Progenitor cell of endocrine pancreas (in vitro differentiated cells): ENCODE measurements around the gene STARD9. TPM values are rescaled to one million over a fixed set of nuclear protein-coding genes. Genes with fewer than 3 reads are reported as not detected.

ENCODE experiments used
- DNase-seq: peaks from one replicate; pipeline ENCODE4 v3.0.0; 2021; ENCODE audit warnings: low spot score; ENCODE audit not compliant: unreplicated experiment
- H3K27ac Mint-ChIP-seq: 2 replicates; pipeline ENCODE4 v1.8.0; 2021; ENCODE audit warnings: mild to moderate bottlenecking, moderate library complexity, mixed read lengths
- H3K27me3 Mint-ChIP-seq: 2 replicates; pipeline ENCODE4 v1.8.0; 2021; ENCODE audit warnings: mixed read lengths
- H3K36me3 Mint-ChIP-seq: 2 replicates; pipeline ENCODE4 v1.8.0; 2022; ENCODE audit warnings: mixed read lengths; ENCODE audit not compliant: insufficient read depth
- H3K4me1 Mint-ChIP-seq: 2 replicates; pipeline ENCODE4 v1.8.0; 2021; ENCODE audit warnings: low read depth, mixed read lengths
- H3K4me3 Mint-ChIP-seq: 2 replicates; pipeline ENCODE4 v1.8.0; 2021; ENCODE audit warnings: low read depth, mild to moderate bottlenecking, moderate library complexity, mixed read lengths
- H3K9me3 Mint-ChIP-seq: 2 replicates; pipeline ENCODE4 v1.8.0; 2021; ENCODE audit warnings: low read depth, mixed read lengths
- CTCF ChIP-seq: fragments of 200-600 bp; sonication (generic); IDR thresholded peaks from one replicate; pipeline ENCODE4 v1.5.0; 2021; ENCODE audit warnings: antibody characterized with exemption, mild to moderate bottlenecking; ENCODE audit not compliant: unreplicated experiment
- total RNA-seq: library from RNA; stranded (reverse); gene quantifications from 2 replicates; pipeline ENCODE4 v1.2.1, GENCODE V29; 2021

Gene STARD9
- total RNA-seq, 1 donor from 2014 or later: 1.8 TPM

DNA sequence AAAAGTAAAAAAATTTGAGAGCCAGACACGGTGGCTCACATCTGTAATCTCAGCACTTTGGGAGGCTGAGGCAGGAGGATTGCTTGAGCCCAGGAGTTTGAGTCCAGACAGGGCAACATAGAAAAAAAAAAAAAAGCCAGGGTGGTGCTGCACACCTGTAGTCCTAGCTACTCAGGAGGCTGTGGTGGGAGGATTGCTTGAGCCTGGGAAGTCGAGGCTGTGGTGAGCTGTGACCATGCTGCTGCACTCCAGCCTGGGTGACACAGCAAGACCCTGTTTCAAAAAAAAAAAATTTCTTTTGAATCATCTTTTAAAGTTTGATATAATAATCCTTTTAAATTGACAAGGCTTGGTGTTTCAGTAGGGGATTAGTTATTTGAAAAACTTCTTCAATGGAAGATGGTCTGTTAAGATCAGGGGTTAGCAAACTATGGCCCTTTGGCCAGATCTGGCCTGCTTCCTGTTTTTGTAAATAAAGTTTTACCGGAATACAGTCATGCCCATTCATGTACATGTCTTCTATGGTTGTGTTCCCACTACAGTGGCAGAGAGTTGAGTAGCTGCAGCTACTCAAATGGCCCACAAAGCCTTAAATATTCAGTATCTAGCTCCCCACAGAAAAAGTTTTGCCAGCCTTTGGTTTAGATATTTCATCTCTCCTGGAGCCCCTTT, 132.6 kb downstream of the STARD9 start:
- Mint-ChIP-seq H3K9me3 (no peaks in the 10 kb centered on the region), H3K27ac (no peak overlapping the region), H3K4me1 (no peaks in the 10 kb centered on the region), H3K4me3 (no peak overlapping the region), H3K27me3 (no peaks in the 10 kb centered on the region), H3K36me3 (no peaks in the 10 kb centered on the region)
- no peak for DNase-seq
- no peak for TF ChIP-seq CTCF

DNA sequence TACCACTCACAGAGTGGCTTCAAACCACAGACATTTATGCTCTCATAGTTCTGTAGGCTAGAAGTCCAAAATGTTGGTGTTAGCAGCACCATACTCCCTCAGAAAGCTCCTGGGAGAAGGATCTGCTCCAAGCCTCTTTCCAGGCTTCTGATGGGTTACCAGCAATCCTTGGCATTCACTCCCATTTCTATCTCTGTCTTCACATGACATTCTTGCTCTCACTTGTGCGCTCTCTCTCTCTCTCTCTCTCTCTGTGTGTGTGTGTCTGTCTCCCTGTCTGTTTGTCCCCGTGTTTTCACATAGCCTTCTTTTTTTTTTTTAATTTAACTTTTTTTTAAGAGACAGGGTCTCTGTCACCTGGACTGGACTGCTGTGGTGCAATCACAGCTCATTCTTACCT, 135.3 kb downstream of the STARD9 start:
- Mint-ChIP-seq H3K27ac (no peak overlapping the region), H3K4me3 (no peak overlapping the region), H3K36me3 (no peaks in the 10 kb centered on the region), H3K9me3 (no peaks in the 10 kb centered on the region), H3K27me3 (no peaks in the 10 kb centered on the region), H3K4me1 (peaks cover 2% of the 10 kb centered on the region)
- no peak for DNase-seq
- no peak for TF ChIP-seq CTCF

- no peaks in the 10 kb centered on the region for H3K27me3 Mint-ChIP-seq
- peaks cover 2% of the 10 kb centered on the region for H3K4me1 Mint-ChIP-seq
- TF ChIP-seq CTCF: no peak
These were observed 136.3 kb downstream of the STARD9 start for GRCh38 chr15:42711746-42712145.

DNA sequence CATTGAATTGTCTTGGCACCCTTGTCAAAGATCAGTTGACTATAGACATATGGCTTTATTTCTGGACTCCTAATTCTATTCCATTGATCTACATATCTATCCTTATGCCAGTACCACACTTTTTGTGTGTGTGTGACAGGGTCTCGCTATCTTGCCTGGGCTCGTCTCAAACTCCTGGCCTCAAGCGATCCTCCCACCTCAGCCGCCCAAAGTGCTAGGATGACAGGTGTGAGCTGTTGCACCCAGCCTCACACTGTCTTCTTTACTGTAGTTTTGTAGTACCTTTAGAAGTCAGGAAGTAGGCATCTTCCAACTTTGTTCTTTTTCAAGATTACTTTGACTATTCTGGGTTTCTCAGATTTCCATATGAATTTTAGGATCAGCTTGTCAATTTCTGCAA, 137.2 kb downstream of the STARD9 start:
- Mint-ChIP-seq H3K27me3 (no peaks in the 10 kb centered on the region), H3K36me3 (no peaks in the 10 kb centered on the region), H3K4me1 (peaks cover 2% of the 10 kb centered on the region), H3K27ac (no peak overlapping the region), H3K4me3 (no peak overlapping the region), H3K9me3 (no peaks in the 10 kb centered on the region)
- TF ChIP-seq CTCF: no peak
- no peak for DNase-seq

More at GRCh38 chr15:42711746-42712145, 136.3 kb downstream of the STARD9 start:
- Mint-ChIP-seq H3K27ac (no peak overlapping the region), H3K9me3 (no peaks in the 10 kb centered on the region), H3K4me3 (no peak overlapping the region), H3K36me3 (no peaks in the 10 kb centered on the region)
- no peak for DNase-seq

- Mint-ChIP-seq H3K9me3 (no peaks in the 10 kb centered on the region), H3K27ac (no peak overlapping the region), H3K27me3 (no peaks in the 10 kb centered on the region), H3K36me3 (peaks cover 1% of the 10 kb centered on the region), H3K4me3 (no peak overlapping the region), H3K4me1 (peaks cover 2% of the 10 kb centered on the region)
- no peak for DNase-seq
- no peak for TF ChIP-seq CTCF
These were observed 140.7 kb downstream of the STARD9 start for GRCh38 chr15:42716125-42716524.
